Keratinocyte (primary cell): Measurements from ENCODE around the gene TMEM131. TPM values are rescaled to one million over a fixed set of nuclear protein-coding genes. Genes with fewer than 3 reads are reported as not detected.

Experiments used
- DNase-seq: peaks from one replicate; pipeline ENCODE4 v3.0.0-alpha.2; 2011; ENCODE audit warnings: low read depth, missing footprints, low spot score
- FAIRE-seq: peaks from 2 replicates; lab custom pipeline; 2011; peaks lifted over from hg19 to GRCh38; lab: Jason Lieb, UNC
- H2AFZ ChIP-seq: 2 replicates; pipeline ENCODE4 v1.6.0; 2012; ENCODE audit warnings: low read length, control low read depth, inconsistent platforms; ENCODE audit not compliant: control insufficient read depth
- H3K27ac ChIP-seq: 2 replicates; pipeline ENCODE4 v1.5.1; 2011; ENCODE audit warnings: low read length; ENCODE audit not compliant: control insufficient read depth, insufficient read depth
- H3K27me3 ChIP-seq: 3 replicates; pipeline ENCODE4 v1.6.0; 2011; ENCODE audit warnings: low read length; ENCODE audit not compliant: control insufficient read depth, insufficient read depth; ENCODE audit errors: extremely low read depth
- H3K36me3 ChIP-seq, 2 experiments: 2 replicates in 1 of 2; 3 replicates in 1 of 2; pipeline ENCODE4 v1.5.1; 2011; ENCODE audit warnings: low read length in 2 of 2, mild to moderate bottlenecking in 1 of 2; ENCODE audit not compliant: control insufficient read depth in 2 of 2, insufficient read depth in 2 of 2; ENCODE audit errors: extremely low read depth in 1 of 2
- H3K4me1 ChIP-seq: 3 replicates; pipeline ENCODE4 v1.5.1; 2011; ENCODE audit warnings: low read length; ENCODE audit not compliant: control insufficient read depth, insufficient read depth; ENCODE audit errors: extremely low read depth
- H3K4me2 ChIP-seq: 3 replicates; pipeline ENCODE4 v1.6.0; 2011; ENCODE audit warnings: low read depth, low read length; ENCODE audit not compliant: control insufficient read depth, insufficient read depth; ENCODE audit errors: extremely low read depth
- H3K4me3 ChIP-seq, 3 experiments: fragments of 200-600 bp in 1 of 3; sonication (generic) in 1 of 3; 2 replicates in 2 of 3; 3 replicates in 1 of 3; pipeline ENCODE4 v1.5.1; 2011 to 2016; ENCODE audit warnings: low read length in 3 of 3, mild to moderate bottlenecking in 3 of 3, control low read depth in 2 of 3, inconsistent platforms in 1 of 3, low read depth in 1 of 3, mixed read lengths in 1 of 3, mixed run types in 1 of 3, moderate library complexity in 1 of 3; ENCODE audit not compliant: control insufficient read depth in 2 of 3, insufficient read depth in 2 of 3; ENCODE audit errors: extremely low read depth in 1 of 3
- H3K79me2 ChIP-seq: 2 replicates; pipeline ENCODE4 v1.6.0; 2012; ENCODE audit warnings: low read length; ENCODE audit not compliant: control insufficient read depth, insufficient read depth
- H3K9ac ChIP-seq: 3 replicates; pipeline ENCODE4 v1.6.0; 2011; ENCODE audit warnings: low read length; ENCODE audit not compliant: control insufficient read depth, insufficient read depth; ENCODE audit errors: extremely low read depth
- H3K9me1 ChIP-seq: 3 replicates; pipeline ENCODE4 v1.6.0; 2011; ENCODE audit warnings: low read length; ENCODE audit not compliant: control insufficient read depth, insufficient read depth; ENCODE audit errors: extremely low read depth
- H3K9me3 ChIP-seq: 2 replicates; pipeline ENCODE4 v1.5.1; 2012; ENCODE audit warnings: low read depth, low read length; ENCODE audit not compliant: control insufficient read depth
- H4K20me1 ChIP-seq: 3 replicates; pipeline ENCODE4 v1.6.0; 2011; ENCODE audit warnings: low read length; ENCODE audit not compliant: control insufficient read depth, insufficient read depth; ENCODE audit errors: extremely low read depth
- CTCF ChIP-seq, 3 experiments: IDR thresholded peaks in 1 of 3; conservative IDR thresholded peaks in 1 of 3; optimal IDR thresholded peaks in 1 of 3; 2 replicates in 2 of 3; 3 replicates in 1 of 3; pipeline versions ENCODE3 to v1.5.1; 2011; ENCODE audit warnings: low read length in 3 of 3, mild to moderate bottlenecking in 3 of 3, moderate library complexity in 2 of 3, control low read depth in 1 of 3, inconsistent platforms in 1 of 3; ENCODE audit not compliant: insufficient read depth in 2 of 3; ENCODE audit errors: extremely low read depth in 1 of 3
- EZH2 ChIP-seq: IDR thresholded peaks from one replicate; pipeline ENCODE4 v1.6.1; 2012; ENCODE audit warnings: inconsistent platforms, mild to moderate bottlenecking, low read length, moderate library complexity
- dilution Hi-C: fragments of 300-500 bp; cut with MboI; formaldehyde crosslinking; loops from one replicate; pipeline ENCODE4 v1.7.0; 2020; ENCODE audit warnings: low sequenced_read_pairs; ENCODE audit not compliant: extremely low pct_ligation_motif_present
- polyA plus RNA-seq, 5 experiments: library from polyadenylated mRNA; depleted of rRNA in 3 of 5; stranded (reverse) in 3 of 5; stranded (forward) in 1 of 5; unstranded in 1 of 5; fragments of >200 nt; gene quantifications; 1 replicate in 1 of 5; 2 replicates in 3 of 5; 3 replicates in 1 of 5; pipeline versions ENCODE4 v1.2.1 to v1.2.3, GENCODE V29; 2011 to 2012; ENCODE audit warnings: missing spikeins in 2 of 5, low read depth in 1 of 5, low replicate concordance in 1 of 5

The TMEM131 gene
- polyA plus RNA-seq, 1 donor (not counting 4 experiments of a cell fraction or from before 2014, with no cell fraction given), result 25.5 TPM

DNA sequence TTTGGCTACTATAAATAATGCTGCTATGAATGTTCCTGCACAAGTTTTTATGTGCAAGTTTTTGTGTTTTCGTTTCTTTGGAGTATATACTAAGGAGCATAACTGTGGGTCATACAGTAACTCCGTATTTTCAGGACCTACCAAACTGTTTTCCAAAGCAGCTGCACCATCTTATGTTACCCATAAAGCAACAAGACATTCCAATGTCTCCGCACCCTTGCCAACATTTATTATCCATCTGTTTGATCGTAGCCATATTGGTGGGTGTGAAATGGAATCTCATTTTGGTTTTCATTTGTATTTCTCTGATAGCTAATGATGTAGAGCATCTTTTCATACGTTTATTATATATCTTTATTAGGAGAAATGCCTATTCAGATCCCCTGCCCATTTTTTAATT is 13.8 kb downstream of the TMEM131 start:
- H3K36me3 ChIP-seq, result peaks cover 0 to 4% of the 10 kb centered on the region in 2 experiments
- H3K9ac ChIP-seq, result no peak overlapping the region
- no peak overlapping the region for H3K27ac ChIP-seq
- no peak overlapping the region for H3K4me2 ChIP-seq
- H2AFZ ChIP-seq, result no peak overlapping the region
- DNase-seq, result no peak
- H3K4me3 ChIP-seq, result no peak overlapping the region
- dilution Hi-C loops, result no loop called here
- no peaks in the 10 kb centered on the region for H3K9me1 ChIP-seq
- H3K27me3 ChIP-seq, result no peaks in the 10 kb centered on the region
- H3K4me1 ChIP-seq, result peaks cover 2% of the 10 kb centered on the region
- H4K20me1 ChIP-seq, result peaks cover 4% of the 10 kb centered on the region
- no peak for FAIRE-seq
- TF ChIP-seq EZH2 (no peak), CTCF (optimal IDR thresholded peaks at IDR 0.05 in 1 of 3, IDR thresholded peaks at IDR 0.05 in 1 of 3, conservative IDR thresholded peaks at IDR 0.05 in 1 of 3; ENCODE audit: extremely low read depth in 1 of 3, insufficient read depth in 2 of 3, low read length in 3 of 3) (no peak)
- H3K9me3 ChIP-seq, result peaks cover 3% of the 10 kb centered on the region
- peaks cover 92% of the 10 kb centered on the region for H3K79me2 ChIP-seq

DNA sequence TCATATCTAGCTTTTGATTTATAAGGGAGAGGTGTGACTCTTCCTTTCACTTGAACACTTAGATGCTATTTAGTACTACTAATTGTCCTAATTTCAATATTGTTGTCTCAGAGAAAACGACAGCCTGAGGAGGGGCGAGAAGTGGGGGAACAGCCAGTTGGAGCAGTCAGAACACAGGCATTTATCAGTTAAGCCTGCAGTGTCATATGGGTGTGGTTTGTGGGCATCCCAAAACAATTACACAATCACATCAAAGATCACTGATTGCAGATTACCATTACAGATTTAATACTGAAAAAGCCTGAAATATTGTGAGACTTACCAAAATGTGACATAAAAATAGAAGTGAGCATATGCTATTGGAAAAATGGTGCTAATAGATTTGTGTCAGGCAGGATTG is 15.8 kb downstream of the TMEM131 start:
- H3K4me1 ChIP-seq, result peaks cover 2% of the 10 kb centered on the region
- peaks cover 4% of the 10 kb centered on the region for H4K20me1 ChIP-seq
- dilution Hi-C loops, result no loop called here
- H3K9me1 ChIP-seq, result no peaks in the 10 kb centered on the region
- peaks cover 0 to 2% of the 10 kb centered on the region in 2 experiments for H3K36me3 ChIP-seq
- no peaks in the 10 kb centered on the region for H3K27me3 ChIP-seq
- no peak overlapping the region for H3K4me2 ChIP-seq
- DNase-seq (no peak), FAIRE-seq (no peak)
- peaks cover 91% of the 10 kb centered on the region for H3K79me2 ChIP-seq
- no peak overlapping the region for H3K9ac ChIP-seq
- peaks cover 3% of the 10 kb centered on the region for H3K9me3 ChIP-seq
- no peak for TF ChIP-seq CTCF (optimal IDR thresholded peaks at IDR 0.05 in 1 of 3, IDR thresholded peaks at IDR 0.05 in 1 of 3, conservative IDR thresholded peaks at IDR 0.05 in 1 of 3; ENCODE audit: extremely low read depth in 1 of 3, insufficient read depth in 2 of 3, low read length in 3 of 3)
- TF ChIP-seq EZH2, result no peak
- no peak overlapping the region for H2AFZ ChIP-seq
- no peak overlapping the region for H3K4me3 ChIP-seq
- no peak overlapping the region for H3K27ac ChIP-seq
